HG03354 (cell line): ENCODE results near the gene RASSF4.
A peak's percentile ranks its signal among the peaks of the same experiment; 100 is the strongest.

Experiments
- ATAC-seq: cut with Tn5 transposase; IDR thresholded peaks from one replicate; pipeline ENCODE4 v1.9.1; 2021; ENCODE audit warnings: mild to moderate bottlenecking; ENCODE audit not compliant: unreplicated experiment, poor library complexity, severe bottlenecking

Gene RASSF4

DNA sequence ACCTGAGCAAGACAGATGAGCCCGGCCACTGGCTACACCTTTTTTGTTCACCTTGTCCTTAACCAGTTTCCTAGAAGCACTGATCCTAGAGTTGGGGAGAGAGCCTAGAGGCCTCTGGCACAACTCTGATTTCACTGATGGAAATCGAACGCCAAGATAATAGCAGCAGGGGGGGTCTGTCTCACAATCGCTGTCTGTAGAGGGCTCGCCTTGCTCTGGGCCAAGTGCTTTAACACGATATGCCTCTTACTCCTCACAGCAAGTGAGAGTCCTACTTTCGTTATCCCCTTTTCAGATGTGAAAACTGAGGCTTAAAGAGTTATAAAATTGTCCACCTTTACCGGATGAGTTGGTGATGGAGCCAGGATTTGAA lies 472 bp downstream of the RASSF4 start:
- peak; percentile 0 for ATAC-seq

DNA sequence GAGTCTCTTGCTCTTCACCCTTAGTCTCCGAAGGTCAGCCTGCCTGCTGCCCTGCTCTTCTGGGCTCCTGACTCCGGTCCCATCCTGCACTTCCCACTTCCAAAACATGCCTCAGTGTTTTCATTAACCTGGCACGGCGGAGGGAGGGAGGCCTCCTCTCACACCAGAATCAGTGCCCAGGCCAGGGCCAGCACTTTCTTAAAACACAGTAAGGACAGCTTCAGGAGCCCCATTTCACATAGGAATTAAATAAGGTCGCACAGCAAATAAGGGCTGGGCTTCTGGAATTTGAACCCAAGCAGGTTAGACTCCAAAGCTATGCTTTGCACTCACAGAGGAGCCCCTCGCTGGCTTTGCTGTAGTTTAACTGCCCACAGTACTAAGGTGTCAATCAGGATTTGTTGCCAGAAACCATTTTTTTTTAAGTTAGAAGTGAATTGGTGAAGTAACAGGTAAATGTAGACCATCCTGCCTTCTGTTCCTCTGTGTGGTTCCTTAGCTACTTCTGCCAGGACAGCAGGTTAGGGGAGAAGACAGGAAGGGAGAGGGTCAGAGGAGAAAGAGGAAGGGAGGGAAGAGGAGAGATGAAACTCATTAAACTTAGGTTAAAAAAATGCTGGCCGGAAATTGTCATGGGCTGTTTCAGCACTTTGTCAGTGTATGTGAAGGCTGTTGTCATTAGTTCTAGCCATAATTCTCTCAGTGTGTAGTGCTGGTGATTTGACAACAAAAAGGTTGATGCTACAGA lies 1.1 kb downstream of the RASSF4 start:
- ATAC-seq, result no peak

DNA sequence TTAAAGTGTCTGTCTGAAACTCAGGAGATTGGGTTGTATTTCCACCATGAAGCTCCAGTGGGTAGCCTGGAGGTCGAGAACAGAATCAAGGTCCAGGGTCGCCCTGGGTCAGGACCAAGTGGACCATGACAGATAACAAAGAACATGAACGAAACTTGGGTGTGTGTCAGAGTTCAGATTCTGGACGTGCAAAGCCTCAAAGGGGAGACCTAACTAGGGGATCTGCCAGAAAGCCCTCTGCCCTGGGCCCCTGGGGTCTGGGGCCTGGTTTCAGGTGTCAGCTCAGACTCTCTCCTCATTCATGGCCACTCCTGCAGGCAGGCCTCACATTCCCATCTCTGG lies 1.6 kb downstream of the RASSF4 start:
- no peak for ATAC-seq

DNA sequence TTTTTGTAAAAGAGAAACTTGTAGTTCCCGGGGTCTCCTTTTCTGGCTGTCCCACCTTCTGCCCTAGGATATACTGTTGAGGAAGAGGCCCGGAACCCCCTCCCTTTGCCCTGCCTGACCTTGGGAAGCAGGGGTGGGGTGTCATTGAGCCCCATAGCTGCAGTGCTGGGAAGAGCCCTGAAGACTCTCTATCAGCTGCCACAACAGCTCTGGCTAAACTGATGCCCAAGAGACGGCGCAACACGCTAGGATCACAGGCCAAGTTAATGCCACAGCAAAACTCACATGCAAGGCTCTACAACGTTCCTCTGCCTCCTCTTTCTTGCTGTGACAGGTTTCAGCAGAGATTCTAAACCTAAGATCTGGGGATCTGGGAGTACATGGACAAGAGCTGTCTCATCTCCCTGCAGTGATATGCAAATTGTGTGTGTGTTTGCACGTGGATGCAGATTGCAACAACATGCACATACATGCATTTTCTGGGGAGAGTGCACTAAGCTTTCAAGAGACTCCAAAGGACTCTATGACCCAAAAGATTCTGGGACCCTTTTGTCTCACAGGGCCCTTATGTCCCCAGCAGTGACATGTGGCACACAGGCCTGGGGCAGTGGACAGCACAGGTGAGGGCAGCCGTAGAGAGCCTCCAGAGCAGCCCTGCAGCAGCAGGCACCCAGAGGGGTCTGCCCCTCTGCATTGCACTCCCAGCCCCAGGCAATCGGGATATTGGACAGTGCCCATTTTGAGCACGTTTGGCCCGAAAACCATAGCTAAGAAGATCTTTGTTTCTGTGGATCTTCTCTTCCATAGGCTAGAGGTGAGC lies 2.5 kb downstream of the RASSF4 start:
- no peak for ATAC-seq

DNA sequence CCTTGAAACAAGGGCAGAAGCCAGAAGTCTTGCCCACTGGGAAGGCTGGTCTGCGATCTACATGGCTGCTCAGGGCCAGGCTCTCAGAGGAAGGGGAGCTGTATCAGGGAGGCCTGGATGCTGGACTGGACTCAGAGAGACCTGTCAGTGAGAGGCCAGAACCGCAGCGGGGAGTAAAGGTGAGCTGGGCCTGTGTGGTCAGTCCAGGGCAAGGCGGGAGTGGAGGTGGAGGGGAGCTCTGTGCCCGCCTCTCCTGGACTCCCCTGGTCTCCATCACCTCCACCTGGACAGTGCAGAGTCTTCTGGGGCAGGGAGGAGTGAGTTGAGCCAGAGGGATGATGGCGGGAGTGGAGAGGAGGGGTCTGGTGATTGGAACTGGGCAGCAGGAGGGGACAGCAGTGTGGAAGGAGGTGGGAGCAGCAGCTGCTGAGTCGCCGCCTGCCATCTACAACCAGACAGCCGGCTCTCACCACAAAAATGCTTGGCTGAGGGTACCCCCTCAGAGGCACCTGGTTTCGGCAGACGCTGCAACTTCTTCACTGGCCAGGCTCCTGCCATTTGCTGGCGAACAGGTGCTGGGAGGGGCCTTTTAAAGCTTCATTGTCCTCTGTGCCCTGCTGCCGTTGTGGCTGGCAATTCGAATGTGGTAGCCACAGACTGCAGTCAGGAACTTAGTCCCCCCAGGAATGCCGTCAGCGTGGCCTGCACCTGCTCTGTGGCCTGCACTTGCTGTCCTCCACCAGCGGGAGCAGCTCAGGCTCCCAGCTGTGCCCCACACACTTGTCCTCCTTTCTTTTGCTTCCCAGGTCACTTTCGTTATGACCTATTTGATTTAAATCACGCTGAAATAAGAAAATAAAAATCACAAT lies 3.5 kb downstream of the RASSF4 start:
- ATAC-seq, result no peak

DNA sequence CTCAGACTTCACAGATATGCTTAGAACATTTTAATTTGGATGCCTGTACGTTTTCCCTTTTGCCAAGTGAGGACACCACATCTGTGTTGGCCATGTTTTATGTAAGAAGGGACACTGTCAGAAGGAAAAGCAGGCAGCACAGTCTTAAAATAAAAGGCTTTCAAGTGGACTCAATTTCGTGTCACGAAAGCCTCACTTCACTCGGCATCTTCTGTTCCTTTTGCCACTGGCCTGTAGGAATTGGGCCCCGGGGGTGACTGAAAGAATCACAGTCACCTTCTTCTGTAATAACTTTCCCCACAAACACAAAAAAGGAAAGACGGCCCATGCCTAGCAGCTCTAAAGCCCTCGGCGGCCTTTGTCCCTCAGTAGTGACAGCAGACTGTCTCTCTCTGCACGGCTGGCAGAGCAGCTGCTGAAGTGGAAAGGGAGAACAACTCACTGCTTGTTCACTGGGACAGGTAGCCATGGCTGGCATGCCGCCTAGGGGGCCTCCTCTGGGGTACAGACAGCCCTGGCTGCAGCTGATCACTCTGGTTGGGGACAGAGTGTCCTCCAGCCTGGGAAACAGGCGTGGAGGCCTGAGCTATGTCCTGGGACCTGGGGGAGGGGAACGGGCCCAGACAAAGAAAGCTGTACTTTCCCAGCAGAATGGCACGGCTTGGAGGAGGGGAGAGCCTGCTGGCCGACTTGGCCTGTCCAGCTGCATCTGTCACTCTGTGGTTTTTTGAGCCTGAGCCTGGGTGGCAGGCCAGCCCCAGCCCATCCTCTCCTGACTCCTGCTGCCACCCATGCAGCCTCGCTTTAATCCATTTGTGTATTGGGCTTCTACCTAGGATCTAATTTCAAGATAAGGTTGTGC lies 4.4 kb downstream of the RASSF4 start:
- ATAC-seq, result no peak

DNA sequence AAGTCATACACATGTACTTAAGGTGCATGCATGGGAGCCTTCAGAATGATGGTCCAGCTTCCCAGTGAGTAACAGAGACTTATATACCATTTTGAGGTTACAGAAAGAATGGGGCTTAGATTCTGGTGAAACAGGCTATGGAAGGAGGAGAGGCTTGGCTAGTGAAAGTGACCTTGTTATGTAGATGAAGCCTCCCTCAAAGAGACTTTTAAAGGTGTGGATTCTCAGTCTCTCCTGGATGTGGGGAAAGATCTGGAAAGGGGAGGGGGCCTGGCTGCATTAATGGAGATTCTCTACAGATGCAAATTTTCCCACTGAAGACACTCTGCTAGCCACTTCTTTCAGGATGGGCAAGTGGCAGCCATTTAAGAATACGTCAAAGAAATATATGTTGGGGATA lies 5.5 kb downstream of the RASSF4 start:
- no peak for ATAC-seq

DNA sequence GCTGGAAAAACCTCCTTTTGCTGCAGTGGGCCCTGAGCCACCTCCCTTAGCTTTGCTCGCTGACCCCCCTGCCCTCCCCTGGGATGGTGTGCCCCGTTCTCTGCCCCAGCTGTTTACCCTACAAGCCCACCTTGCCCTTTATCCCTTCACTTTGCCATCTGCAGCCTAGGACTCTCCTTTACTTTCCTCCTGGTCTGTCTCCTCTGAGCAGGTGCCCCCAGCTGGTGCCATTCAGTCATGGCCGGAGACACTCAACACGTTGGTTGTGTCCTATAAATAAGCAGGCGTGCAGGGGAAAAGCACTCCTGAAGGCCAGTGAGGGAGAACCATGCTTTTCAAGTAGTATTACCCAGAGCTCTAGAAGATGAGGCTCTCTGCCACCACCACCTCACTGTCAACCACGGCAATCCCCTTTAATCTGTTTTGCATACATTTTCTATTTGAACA lies 6.1 kb downstream of the RASSF4 start:
- peak; percentile 44 for ATAC-seq

DNA sequence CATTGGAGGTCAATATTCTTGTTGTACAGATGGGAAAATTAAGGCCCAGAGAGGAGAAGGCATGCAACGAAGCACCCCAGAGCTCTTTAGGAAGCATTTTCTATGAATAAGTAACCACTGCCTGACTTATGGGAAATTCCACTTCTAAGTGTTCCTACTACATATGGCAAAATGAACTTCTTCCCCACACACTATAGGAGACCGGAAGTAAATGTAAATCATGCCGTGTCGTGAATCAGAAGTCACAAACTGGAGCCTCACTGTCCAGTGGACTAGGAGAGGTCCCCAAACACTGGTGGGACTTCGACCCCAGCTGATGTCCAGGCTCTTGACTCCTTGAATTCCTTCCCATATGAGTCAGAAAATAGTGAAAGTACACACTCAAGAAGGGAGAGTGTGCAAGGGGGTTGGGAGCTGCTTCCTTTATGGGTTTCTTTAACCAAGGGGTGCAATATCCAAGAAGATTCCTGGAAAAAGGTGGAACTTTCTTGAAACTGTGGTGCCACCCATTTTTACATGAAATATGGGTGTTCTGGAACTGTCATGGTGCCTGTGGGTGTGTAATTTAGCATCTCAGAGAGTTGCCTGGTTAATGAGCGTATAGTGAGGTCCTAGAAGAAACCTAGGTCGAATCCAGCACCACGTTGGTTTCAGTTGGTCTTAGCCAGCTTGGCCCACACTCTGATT lies 6.7 kb downstream of the RASSF4 start:
- ATAC-seq, result peak; percentile 39

DNA sequence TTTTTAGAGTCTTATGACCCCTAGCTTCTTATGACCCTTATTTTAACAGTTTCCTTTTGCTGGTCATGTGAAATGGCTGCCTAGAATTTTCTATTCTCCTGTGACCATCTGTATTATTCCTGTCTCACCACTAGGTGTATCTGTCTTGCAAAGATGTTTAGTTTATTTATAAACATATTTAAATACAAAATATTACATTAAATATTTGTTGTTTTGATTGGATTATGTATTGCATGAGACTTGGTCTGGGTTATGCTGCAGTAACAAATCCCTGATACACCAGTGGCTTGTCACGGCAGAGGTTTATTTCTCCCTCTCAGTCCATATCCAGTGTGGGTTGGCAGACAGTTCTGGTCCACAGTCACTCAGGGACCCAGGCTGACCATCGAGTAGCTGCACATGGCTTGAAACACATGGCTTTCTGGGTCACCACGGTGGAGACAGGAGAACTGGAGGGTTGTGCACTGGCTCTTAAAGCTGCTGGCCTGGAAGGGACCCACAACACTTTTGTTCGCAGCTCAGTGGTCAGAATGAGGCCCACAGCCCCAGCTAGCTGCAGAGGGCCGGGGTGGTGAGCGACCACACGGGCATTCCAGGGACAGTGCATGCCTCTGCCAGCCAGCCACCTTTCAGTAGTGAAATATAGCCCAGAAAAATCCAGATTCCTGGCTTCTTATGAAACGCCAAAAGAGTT lies 7.4 kb downstream of the RASSF4 start:
- no peak for ATAC-seq

DNA sequence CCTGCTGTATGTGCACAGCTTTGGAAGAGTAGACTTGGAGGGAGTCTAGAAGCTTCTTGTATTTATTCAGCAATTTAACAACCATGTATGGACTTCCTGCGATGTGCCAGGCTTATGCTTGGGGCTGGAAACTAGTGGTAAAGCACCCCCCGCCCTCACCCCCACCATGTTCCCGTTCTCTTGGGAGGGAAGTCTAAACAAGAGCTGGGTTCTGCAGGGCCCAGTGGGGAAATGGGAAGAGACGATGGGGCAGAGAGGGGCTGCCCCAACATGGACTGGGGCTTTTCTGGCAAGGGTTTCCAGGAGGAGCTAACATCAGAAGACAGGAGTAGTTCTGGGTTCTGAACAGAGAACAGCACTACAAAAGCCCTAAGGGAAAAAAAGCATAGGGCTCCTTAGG lies 8.0 kb downstream of the RASSF4 start:
- no peak for ATAC-seq

DNA sequence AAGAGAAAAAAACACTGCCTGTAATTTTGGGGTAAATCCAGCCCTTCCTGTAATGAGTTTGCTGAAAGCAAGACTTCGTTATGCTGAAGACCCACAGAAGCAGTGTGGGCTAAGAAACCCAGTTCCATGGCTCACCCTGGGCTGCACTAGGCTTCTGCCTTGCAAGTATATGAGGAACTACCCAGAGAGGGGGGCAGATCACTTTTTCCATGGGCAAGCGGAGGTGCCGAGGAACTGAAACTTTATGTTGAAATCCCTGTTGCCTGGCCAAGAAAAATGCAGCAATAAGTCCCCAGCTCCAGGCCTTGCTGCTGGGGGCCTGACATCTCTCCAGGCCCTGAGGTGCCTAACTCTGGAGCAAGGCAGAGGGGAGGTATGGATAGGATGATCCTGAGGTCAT lies 8.5 kb downstream of the RASSF4 start:
- ATAC-seq, result no peak

DNA sequence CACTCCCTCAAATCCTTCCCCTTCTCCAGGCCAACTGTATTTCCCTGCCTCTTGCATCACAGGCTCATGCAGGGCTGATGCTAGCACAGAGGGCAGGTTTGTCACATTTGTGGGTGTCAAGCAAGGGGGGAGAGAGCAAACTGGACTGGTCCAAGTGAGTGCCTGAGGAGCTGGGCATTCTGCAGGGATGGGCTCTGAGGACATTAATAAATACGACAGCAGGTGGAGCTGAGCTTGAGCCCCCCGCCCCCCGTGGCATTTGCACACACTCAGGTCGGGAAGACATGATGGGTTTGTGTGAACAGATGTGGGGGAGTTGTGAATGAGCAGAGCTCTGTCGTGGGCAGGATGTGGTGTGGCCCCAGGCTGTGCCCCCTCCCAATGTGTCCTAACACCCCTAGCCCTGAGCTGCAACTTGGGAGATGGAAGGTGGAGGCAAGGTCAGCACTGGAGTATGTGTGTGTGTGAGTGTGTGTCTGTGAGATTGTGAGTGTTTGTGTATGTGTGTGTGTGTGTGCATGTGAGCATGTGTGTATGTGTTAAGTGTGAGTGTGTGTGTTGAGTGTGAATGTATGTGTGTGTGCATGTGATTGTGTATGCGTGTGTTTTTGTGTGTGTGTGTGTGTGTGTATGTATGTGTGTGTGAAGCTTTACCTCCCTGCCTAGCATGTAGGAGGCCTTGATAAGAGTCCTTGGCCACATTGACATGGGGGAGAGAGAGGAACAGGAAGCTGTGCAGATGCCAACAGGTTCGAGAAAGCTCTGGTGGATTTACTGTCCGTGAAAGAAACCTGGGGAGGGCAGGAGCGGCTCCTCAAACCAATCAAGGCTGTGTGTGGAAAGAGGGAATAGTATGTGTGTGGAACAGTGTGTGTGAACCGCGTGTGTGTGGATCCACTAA lies 9.1 kb downstream of the RASSF4 start:
- no peak for ATAC-seq

DNA sequence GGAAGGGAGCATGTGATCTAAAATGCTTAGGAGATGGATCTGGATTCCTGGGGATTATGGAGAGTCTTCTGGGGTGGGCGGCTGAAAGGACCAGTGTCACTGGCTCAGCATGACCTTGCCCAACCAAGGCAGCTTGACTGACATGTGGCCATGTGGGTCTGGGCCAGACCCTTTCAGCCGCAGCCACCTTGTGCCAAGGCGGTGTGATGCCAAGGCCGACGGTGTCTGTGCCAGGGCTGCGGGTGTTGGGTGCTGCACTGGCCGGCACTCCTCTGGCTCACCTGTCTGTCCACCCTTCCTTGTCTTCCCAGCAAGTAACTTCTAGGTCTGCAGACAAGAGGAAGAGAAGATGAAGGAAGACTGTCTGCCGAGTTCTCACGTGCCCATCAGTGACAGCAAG lies 10.3 kb downstream of the RASSF4 start:
- ATAC-seq, result no peak

DNA sequence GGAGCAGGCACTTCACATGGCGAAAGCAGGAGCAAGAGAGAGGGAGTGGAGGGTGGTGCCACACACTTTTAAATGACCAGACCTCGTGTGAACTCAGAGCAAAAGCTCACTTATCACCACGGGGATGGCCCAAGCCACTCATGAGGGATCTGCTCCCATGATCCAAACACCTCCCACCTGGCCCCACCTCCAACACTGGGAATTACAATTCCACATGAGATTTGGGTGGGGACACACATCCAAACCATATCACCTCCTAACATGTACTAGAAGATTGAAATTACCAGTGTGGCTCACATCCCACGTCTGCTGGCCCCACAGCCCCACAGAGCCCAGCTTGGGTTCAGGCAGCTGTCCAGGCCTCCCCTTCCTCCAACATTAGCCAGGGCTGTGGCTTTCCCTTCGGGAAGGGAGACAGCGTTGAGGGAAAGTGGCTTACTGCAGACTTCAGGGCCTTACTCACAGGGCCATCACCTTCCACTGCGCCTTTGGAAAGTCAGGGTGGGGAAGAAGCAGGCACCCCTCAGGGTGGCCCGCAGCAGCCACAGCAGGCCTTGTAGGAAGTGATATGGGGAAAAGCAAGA lies 11.3 kb downstream of the RASSF4 start:
- no peak for ATAC-seq

DNA sequence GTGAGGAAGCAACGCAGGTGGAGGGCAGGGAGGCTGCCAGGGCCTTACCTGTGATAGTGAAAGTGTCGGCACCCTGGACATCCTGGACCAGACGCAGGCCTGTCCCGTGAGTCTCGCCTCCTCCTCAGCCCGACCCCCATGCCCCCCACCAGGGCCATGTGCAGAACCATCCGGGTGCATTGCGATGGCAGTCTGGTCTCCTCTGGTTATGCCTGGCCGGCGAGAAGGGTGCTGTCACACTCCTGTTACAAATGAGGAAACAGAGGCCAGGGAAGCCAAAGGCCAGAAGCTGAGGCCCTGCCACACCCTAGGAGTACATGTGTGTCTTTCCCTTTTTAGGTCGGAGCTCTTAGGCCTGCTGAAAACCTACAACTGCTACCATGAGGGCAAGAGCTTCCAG lies 11.8 kb downstream of the RASSF4 start:
- ATAC-seq, result no peak
